ENCODE results near the gene CALCOCO1.
"Not testable (repeated sequence)": the region's sequence is repeated elsewhere in the genome, so short reads cannot be mapped to it uniquely, and the experiment has no call there.

Gene CALCOCO1

GRCh38 chr12:53727310-53728041, at the start of gene CALCOCO1:
Gene CALCOCO1 (minus strand): TSS chr12:53727452. CDS start chr12:53725242, 2,210 bp downstream.
- H3K4me3 ChIP-seq (ENCODE audit: low read depth, low read length) = peak within 1 kb of the TSS; percentile 91
- no peaks in the 10 kb centered on the region for H3K4me1 ChIP-seq (ENCODE audit: control insufficient read depth, insufficient read depth, low read length)
- H3K9ac ChIP-seq (ENCODE audit: low read depth, low read length) = peak within 1 kb of the TSS; percentile 56
- H3K27me3 ChIP-seq (ENCODE audit: control insufficient read depth, insufficient read depth, low read length) = peaks cover 3% of the 10 kb centered on the region
- no peaks in the 10 kb centered on the region for H3K9me3 ChIP-seq (ENCODE audit: control insufficient read depth, insufficient read depth, low read length)
- H3K36me3 ChIP-seq (ENCODE audit: control insufficient read depth, insufficient read depth, low read length) = no peaks in the 10 kb centered on the region

DNA sequence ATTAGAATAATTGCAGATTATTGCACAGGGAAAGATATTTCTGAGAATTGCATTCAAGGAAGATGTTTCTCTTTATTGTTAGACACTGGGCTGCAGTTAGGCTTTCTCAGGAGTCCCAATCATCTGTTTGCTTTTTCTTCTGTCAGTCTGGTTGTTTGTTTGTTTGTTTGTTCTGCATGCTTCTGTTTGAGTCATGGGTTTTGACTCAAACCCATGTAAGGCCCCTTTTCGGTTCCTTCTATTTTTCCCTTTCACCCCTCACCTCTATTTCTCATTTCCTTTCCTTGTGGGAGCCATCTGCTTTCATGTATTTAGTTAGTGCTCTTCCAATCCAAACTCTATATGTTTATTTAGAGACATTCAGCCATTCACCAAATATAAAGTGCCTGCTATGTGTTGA, 49.6 kb upstream of the CALCOCO1 start:
- no peaks in the 10 kb centered on the region for H3K36me3 ChIP-seq (ENCODE audit: control insufficient read depth, insufficient read depth, low read length)
- no peak overlapping the region for H3K4me3 ChIP-seq (ENCODE audit: low read depth, low read length)
- no peak overlapping the region for H3K9ac ChIP-seq (ENCODE audit: low read depth, low read length)
- H3K4me1 ChIP-seq (ENCODE audit: control insufficient read depth, insufficient read depth, low read length) = no peaks in the 10 kb centered on the region
- H3K27me3 ChIP-seq (ENCODE audit: control insufficient read depth, insufficient read depth, low read length) = peaks cover 35% of the 10 kb centered on the region
- H3K9me3 ChIP-seq (ENCODE audit: control insufficient read depth, insufficient read depth, low read length) = no peaks in the 10 kb centered on the region

- Histone ChIP-seq H3K4me1 (ENCODE audit: control insufficient read depth, insufficient read depth, low read length) (no peaks in the 10 kb centered on the region), H3K4me3 (ENCODE audit: low read depth, low read length) (no peak overlapping the region), H3K36me3 (ENCODE audit: control insufficient read depth, insufficient read depth, low read length) (no peaks in the 10 kb centered on the region), H3K27me3 (ENCODE audit: control insufficient read depth, insufficient read depth, low read length) (peaks cover 38% of the 10 kb centered on the region), H3K9me3 (ENCODE audit: control insufficient read depth, insufficient read depth, low read length) (no peaks in the 10 kb centered on the region), H3K9ac (ENCODE audit: low read depth, low read length) (no peak overlapping the region)
Measured at GRCh38 chr12:53775478-53776145, 48.4 kb upstream of the CALCOCO1 start.

- H3K9ac ChIP-seq (ENCODE audit: low read depth, low read length) = no peak overlapping the region
- H3K4me3 ChIP-seq (ENCODE audit: low read depth, low read length) = no peak overlapping the region
- no peaks in the 10 kb centered on the region for H3K9me3 ChIP-seq (ENCODE audit: control insufficient read depth, insufficient read depth, low read length)
- peaks cover 56% of the 10 kb centered on the region for H3K27me3 ChIP-seq (ENCODE audit: control insufficient read depth, insufficient read depth, low read length)
- H3K36me3 ChIP-seq (ENCODE audit: control insufficient read depth, insufficient read depth, low read length) = no peaks in the 10 kb centered on the region
- no peaks in the 10 kb centered on the region for H3K4me1 ChIP-seq (ENCODE audit: control insufficient read depth, insufficient read depth, low read length)
Measured at GRCh38 chr12:53770281-53770680, 43.0 kb upstream of the CALCOCO1 start.

- no peaks in the 10 kb centered on the region for H3K36me3 ChIP-seq (ENCODE audit: control insufficient read depth, insufficient read depth, low read length)
- peaks cover 66% of the 10 kb centered on the region for H3K27me3 ChIP-seq (ENCODE audit: control insufficient read depth, insufficient read depth, low read length)
- H3K4me3 ChIP-seq (ENCODE audit: low read depth, low read length) = no peak overlapping the region
- no peaks in the 10 kb centered on the region for H3K4me1 ChIP-seq (ENCODE audit: control insufficient read depth, insufficient read depth, low read length)
- H3K9ac ChIP-seq (ENCODE audit: low read depth, low read length) = no peak overlapping the region
- no peaks in the 10 kb centered on the region for H3K9me3 ChIP-seq (ENCODE audit: control insufficient read depth, insufficient read depth, low read length)
Measured at GRCh38 chr12:53768976-53769375, 41.7 kb upstream of the CALCOCO1 start.

DNA sequence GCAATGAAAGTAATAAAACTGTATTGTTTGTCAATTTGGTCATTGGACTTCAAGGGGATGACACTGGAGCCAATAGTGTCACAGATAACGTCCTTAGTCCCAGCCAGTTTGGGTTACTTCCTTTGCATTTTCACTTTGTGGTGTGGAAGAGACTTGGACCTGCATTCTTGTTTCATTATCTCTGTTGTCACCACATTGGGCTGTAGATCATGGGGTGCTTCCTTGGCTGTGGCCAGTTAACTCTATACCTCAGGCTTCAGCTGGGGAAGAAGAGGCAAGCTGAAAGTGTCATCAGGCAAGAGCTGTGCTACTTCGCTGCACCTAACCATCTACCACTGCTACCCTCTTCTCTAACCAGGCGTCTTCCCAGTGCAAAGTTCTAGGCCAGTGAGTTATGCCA, 39.6 kb upstream of the CALCOCO1 start:
- H3K9ac ChIP-seq (ENCODE audit: low read depth, low read length) = no peak overlapping the region
- no peaks in the 10 kb centered on the region for H3K9me3 ChIP-seq (ENCODE audit: control insufficient read depth, insufficient read depth, low read length)
- H3K27me3 ChIP-seq (ENCODE audit: control insufficient read depth, insufficient read depth, low read length) = peaks cover 74% of the 10 kb centered on the region
- H3K4me3 ChIP-seq (ENCODE audit: low read depth, low read length) = no peak overlapping the region
- no peaks in the 10 kb centered on the region for H3K36me3 ChIP-seq (ENCODE audit: control insufficient read depth, insufficient read depth, low read length)
- no peaks in the 10 kb centered on the region for H3K4me1 ChIP-seq (ENCODE audit: control insufficient read depth, insufficient read depth, low read length)

- no peak overlapping the region for H3K9ac ChIP-seq (ENCODE audit: low read depth, low read length)
- H3K4me3 ChIP-seq (ENCODE audit: low read depth, low read length) = no peak overlapping the region
- peaks cover 74% of the 10 kb centered on the region for H3K27me3 ChIP-seq (ENCODE audit: control insufficient read depth, insufficient read depth, low read length)
- H3K36me3 ChIP-seq (ENCODE audit: control insufficient read depth, insufficient read depth, low read length) = no peaks in the 10 kb centered on the region
- no peaks in the 10 kb centered on the region for H3K9me3 ChIP-seq (ENCODE audit: control insufficient read depth, insufficient read depth, low read length)
- H3K4me1 ChIP-seq (ENCODE audit: control insufficient read depth, insufficient read depth, low read length) = no peaks in the 10 kb centered on the region
Measured at GRCh38 chr12:53765891-53766290, 38.6 kb upstream of the CALCOCO1 start.

DNA sequence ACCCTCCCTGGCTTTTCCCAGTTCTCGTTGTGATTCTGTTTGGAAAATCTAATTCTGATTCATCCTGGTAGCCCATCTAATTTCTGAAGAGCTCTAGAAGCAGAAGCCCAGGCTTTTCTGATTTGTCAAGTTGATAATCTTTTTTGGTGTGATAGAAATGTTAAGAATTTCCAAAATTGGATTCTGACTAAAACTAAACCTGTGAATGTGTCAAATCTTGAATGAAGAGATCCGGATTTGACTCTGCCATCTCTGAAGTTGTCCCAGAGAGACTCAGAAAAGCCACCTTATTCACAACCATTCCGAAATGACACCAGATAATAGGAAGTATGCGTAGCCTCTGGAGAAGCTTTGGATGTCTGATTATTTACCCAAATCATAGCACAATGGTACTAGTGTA, 37.4 kb upstream of the CALCOCO1 start:
- Histone ChIP-seq H3K4me1 (ENCODE audit: control insufficient read depth, insufficient read depth, low read length) (no peaks in the 10 kb centered on the region), H3K9me3 (ENCODE audit: control insufficient read depth, insufficient read depth, low read length) (no peaks in the 10 kb centered on the region), H3K27me3 (ENCODE audit: control insufficient read depth, insufficient read depth, low read length) (peaks cover 77% of the 10 kb centered on the region), H3K36me3 (ENCODE audit: control insufficient read depth, insufficient read depth, low read length) (no peaks in the 10 kb centered on the region), H3K4me3 (ENCODE audit: low read depth, low read length) (no peak overlapping the region), H3K9ac (ENCODE audit: low read depth, low read length) (no peak overlapping the region)

- not testable (repeated sequence) for H3K4me3 ChIP-seq (ENCODE audit: low read depth, low read length); H3K36me3 ChIP-seq (ENCODE audit: control insufficient read depth, insufficient read depth, low read length); H3K9ac ChIP-seq (ENCODE audit: low read depth, low read length); H3K4me1 ChIP-seq (ENCODE audit: control insufficient read depth, insufficient read depth, low read length); H3K9me3 ChIP-seq (ENCODE audit: control insufficient read depth, insufficient read depth, low read length)
- peaks cover 82% of the 10 kb centered on the region for H3K27me3 ChIP-seq (ENCODE audit: control insufficient read depth, insufficient read depth, low read length)
Measured at GRCh38 chr12:53762793-53763192, 35.5 kb upstream of the CALCOCO1 start.

DNA sequence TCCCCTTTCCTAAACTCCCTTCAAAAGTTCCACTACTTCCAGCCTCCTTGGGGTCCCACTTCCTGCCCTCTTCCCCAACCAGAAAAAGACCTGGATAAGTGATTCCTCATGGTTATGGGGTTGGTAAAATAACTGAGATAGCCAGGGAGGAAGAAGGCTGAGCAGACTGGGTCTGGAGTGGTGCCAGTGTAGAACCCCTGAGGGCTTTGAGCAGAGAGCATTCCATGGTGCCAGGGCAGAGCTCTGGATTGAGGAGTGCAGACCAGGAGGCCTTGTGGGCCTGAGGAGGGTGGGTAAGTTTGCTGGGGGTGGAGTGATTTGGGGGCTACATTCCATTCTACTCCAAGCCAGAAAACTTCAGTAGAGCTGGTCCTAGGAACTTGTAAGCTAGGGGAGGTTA, 34.1 kb upstream of the CALCOCO1 start:
- Histone ChIP-seq H3K36me3 (ENCODE audit: control insufficient read depth, insufficient read depth, low read length) (no peaks in the 10 kb centered on the region), H3K4me3 (ENCODE audit: low read depth, low read length) (no peak overlapping the region), H3K27me3 (ENCODE audit: control insufficient read depth, insufficient read depth, low read length) (peaks cover 80% of the 10 kb centered on the region), H3K4me1 (ENCODE audit: control insufficient read depth, insufficient read depth, low read length) (peaks cover 4% of the 10 kb centered on the region), H3K9me3 (ENCODE audit: control insufficient read depth, insufficient read depth, low read length) (no peaks in the 10 kb centered on the region), H3K9ac (ENCODE audit: low read depth, low read length) (no peak overlapping the region)

DNA sequence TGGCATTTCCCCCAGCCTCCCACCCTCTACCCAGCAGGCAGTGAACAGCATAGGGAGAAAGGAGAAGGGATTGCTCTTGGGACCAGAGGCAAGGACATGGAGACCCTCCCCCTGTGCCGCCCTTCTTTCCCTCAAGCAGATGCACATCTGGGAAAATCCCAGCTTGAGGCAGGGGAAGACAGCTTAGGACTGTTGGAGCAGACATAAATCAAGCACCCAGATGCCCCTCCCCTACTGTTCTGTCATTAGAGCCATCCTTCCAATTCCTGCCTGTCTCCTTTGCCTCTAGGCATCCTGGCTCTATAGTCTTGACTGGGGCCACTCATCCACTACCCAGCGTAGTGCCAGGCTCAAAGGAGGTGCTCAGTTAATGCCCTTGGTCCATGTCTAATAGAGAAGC, 32.0 kb upstream of the CALCOCO1 start:
- no peaks in the 10 kb centered on the region for H3K9me3 ChIP-seq (ENCODE audit: control insufficient read depth, insufficient read depth, low read length)
- H3K4me1 ChIP-seq (ENCODE audit: control insufficient read depth, insufficient read depth, low read length) = peaks cover 6% of the 10 kb centered on the region
- H3K27me3 ChIP-seq (ENCODE audit: control insufficient read depth, insufficient read depth, low read length) = peaks cover 83% of the 10 kb centered on the region
- no peak overlapping the region for H3K4me3 ChIP-seq (ENCODE audit: low read depth, low read length)
- no peaks in the 10 kb centered on the region for H3K36me3 ChIP-seq (ENCODE audit: control insufficient read depth, insufficient read depth, low read length)
- no peak overlapping the region for H3K9ac ChIP-seq (ENCODE audit: low read depth, low read length)

GRCh38 chr12:53758730-53759103, 31.5 kb upstream of the CALCOCO1 start:
- H3K4me3 ChIP-seq (ENCODE audit: low read depth, low read length) = no peak overlapping the region
- H3K9ac ChIP-seq (ENCODE audit: low read depth, low read length) = no peak overlapping the region

More at GRCh38 chr12:53758730-53759103, 31.5 kb upstream of the CALCOCO1 start:
- Histone ChIP-seq H3K36me3 (ENCODE audit: control insufficient read depth, insufficient read depth, low read length) (no peaks in the 10 kb centered on the region), H3K4me1 (ENCODE audit: control insufficient read depth, insufficient read depth, low read length) (peaks cover 6% of the 10 kb centered on the region), H3K9me3 (ENCODE audit: control insufficient read depth, insufficient read depth, low read length) (no peaks in the 10 kb centered on the region), H3K27me3 (ENCODE audit: control insufficient read depth, insufficient read depth, low read length) (peaks cover 88% of the 10 kb centered on the region)

Measured in iPS-15b (cell line).